GM18511 (cell line): ENCODE results near the gene NRG3.

Source experiments
- ATAC-seq: cut with Tn5 transposase; IDR thresholded peaks from one replicate; pipeline ENCODE4 v1.9.1; 2021; ENCODE audit warnings: mild to moderate bottlenecking, moderate library complexity; ENCODE audit not compliant: unreplicated experiment

Gene NRG3

DNA sequence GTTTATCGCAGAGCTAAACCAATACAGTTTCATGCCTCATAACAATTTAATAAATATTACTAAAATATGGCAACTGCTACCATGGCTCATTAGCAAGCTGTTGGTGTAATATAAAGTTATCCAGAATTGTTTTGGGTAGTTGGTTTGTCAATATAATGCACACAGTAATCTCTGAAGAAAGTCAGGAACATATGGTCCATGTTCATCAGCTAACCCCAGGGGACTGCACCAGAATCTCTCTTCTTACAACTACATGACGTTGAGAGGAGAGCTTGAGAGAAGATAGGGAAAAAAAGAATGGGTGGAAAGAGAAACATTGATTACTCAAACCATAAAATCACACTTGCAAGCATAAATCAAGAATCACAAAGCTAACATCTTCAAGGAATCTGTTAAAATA lies 333.7 kb downstream of the NRG3 start:
- no peak for ATAC-seq

DNA sequence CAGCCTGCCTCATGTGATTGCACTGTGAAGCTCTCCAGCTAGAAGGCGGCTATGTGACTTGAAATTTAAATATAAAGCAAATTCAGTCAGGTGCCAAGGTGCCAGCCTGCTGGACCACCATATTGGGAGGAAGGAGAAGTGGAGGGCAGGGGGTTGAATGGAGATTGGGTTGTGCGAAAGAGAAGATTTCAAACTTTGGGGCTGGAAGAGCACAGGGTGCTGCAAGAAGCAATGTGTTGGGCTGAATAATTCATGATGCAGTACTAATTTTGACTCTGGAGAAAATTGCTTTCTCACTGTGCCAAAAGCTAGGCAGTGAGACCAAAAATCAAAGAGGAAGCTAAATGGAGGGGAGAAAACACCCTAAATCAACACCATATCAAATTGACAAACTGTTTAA lies 335.3 kb downstream of the NRG3 start:
- no peak for ATAC-seq

DNA sequence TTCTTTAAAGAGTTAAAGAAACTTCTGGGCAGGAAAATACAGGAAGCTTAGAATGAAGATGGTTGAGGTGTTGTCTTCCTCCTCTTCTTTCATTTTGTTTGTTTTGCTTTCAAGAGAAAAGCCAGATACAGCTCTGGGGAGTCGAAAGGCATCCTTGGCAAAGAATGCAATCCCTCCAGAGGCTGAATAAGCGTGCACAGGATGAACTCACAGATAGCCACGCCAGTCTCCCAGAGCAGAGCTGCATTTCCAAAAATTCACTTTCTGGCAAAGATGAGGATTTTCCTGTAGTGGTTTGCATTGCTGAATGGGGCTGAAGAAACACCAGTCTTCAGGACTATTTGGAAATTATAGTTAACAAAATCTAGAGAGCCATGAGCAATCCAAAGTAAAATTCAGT lies 336.4 kb downstream of the NRG3 start:
- no peak for ATAC-seq

DNA sequence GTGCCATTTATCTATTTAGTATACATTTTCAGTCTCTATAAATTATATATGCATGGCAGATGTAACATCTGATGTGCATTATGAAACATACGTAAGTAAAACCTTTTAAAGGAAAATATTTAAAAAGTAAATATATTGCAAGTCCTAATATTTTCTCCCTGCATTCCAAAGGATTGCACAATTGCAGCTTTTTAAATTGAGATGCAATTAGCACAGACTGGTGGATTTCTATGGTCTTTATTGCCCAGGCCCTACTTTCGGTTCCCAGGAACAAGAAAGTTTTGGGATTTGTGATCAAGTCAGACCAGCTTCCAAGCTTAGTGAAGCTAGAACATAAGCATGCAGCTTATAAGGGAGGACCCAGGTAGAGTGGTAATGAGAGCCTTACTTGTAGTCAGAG lies 337.8 kb downstream of the NRG3 start:
- ATAC-seq = no peak

- no peak for ATAC-seq
Observed at GRCh38 chr10:82213784-82214183, 338.8 kb downstream of the NRG3 start.

GRCh38 chr10:82221056-82221455 lies 346.1 kb downstream of the NRG3 start:
- ATAC-seq = no peak

- no peak for ATAC-seq
Observed at GRCh38 chr10:82221601-82222149, 346.7 kb downstream of the NRG3 start.

DNA sequence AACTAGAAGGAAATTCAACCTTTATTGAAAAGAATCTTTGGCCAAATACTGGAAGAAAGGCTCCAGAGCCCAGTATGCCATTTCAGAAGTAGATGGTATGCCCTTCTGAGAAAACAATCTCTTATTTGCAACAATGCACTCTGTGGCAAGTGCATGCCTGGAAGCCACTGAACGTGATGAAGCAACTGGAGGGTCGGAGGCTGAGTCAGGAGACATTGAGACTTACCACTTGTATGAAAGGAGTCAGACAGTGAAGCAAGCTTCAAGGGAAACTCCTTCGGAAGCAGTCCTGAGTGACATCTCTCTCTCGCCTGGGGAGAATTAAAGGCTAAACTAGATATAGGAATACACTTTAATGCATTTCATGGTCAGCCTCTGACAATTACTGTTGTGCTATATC lies 353.7 kb downstream of the NRG3 start:
- ATAC-seq = no peak

DNA sequence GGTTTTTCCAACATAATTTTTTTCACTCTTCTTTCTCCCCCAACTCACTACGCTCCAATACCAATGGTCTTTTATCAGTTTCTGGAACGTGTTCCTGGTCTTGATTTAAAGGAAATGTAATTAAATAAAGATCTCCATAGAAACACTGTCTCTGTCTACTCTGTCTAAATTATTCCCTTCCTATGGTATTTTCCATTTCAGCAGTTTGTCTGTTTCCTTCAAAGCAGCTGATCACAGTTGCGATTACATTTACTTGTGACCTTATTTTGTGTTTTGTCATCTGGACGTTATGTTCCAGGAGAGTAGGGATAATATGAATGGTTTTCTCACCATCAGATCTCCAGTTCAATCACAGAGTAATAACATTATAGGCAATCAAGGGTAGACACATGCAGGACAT lies 359.2 kb downstream of the NRG3 start:
- no peak for ATAC-seq

GRCh38 chr10:82236084-82236731 lies 361.2 kb downstream of the NRG3 start:
- ATAC-seq = no peak

- ATAC-seq = no peak
Observed at GRCh38 chr10:82238291-82238690, 363.3 kb downstream of the NRG3 start.

- no peak for ATAC-seq
Observed at GRCh38 chr10:82240408-82240807, 365.4 kb downstream of the NRG3 start.

DNA sequence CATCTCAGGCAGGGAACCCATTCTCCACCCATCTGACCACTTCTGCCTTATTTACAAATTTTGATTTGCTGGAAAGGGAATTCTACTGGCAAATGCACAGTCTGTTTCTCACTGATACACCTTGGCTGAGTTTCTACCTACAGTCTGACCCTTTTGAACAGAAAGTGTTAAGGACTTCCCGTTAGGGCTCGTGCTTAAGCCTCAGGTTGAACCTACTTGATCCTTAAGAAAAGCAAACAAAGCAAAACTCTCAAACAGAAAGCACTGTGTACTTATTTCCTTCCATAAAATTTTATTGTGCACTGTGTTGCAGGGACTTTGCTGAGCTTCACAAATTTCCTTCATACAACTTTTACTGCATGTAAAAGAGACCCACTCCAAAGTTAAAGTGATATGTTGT lies 367.8 kb downstream of the NRG3 start:
- ATAC-seq = no peak

DNA sequence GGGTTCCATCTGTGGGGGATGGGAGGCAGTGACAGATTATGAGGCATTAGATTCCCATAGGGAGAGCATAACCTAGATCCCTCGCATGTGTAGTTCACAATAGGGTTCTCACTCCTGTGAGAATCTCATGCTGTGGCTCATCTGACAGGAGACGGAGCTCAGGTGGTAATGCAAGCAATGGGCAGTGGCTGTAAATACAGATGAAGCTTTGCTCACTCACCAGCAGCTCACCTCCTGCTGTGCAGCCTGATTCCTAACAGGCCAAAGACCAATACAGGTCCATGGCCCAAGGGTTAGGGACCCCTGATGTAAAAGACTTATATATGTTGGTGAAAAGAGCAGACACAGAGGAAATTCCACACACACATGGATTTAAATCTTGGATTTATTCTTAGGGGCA lies 370.2 kb downstream of the NRG3 start:
- ATAC-seq = no peak

DNA sequence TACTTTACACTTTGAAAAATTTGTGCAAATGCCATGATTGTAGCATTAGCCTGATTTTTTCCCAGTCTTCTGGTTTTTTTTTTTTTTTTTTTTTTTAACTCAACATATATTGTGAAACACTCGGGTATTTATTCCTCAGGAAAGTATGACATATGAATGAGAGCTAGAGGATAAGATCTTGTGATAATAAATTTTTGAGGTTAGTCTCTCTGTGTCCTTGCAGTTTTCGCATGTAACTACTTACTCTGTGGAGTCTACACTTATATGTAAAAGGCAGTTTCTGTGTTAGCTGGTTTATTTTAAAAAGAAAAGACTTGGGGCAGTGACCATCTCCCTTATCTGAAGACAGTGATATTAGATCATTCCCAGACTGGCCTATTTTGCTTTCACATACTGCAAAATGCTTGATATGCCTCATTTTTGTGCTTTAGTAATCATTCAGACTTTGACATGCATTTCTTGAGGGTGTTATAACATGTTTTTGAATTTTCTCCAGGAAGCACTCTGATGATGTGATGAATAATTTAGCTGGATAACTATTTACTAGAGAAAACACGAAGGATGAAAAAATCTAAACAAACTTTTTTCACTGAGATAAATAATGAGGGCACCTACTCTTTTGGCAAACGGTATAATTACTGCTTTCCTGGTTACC lies 371.0 kb downstream of the NRG3 start:
- no peak for ATAC-seq

- ATAC-seq = no peak
Observed at GRCh38 chr10:82249141-82249540, 374.1 kb downstream of the NRG3 start.

DNA sequence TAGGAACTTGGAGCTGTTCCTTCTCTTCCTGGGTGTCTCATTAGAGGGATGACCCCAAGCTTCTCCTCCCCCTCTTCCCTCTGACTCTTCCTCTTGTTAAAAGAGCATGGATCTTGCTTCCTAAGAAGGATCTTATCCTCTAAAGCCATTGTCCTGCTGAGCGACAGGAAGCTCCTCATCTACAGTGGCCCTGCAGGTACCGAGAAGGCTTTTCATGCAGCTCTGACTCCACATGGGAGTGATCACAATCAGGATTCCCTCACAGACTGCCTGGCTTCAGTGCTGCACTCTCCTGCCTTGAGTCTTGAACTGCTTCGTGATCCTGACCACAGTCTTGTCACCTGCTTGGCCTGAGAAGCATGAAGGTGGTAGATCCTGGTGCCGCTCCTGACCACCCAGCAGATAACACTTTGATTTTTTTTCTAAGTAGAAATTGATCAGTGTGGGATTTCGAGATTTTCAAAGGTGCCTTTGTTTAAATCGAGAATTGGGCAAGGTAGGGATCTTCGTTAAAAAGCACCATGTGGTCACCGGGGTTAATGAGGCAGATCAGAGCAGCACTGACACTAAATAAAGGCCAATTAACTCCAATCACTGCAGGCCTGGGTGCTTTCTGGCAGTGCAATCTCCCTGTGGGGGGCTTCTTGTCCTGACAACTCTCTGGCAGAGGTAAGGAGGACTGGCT lies 376.4 kb downstream of the NRG3 start:
- ATAC-seq = no peak

DNA sequence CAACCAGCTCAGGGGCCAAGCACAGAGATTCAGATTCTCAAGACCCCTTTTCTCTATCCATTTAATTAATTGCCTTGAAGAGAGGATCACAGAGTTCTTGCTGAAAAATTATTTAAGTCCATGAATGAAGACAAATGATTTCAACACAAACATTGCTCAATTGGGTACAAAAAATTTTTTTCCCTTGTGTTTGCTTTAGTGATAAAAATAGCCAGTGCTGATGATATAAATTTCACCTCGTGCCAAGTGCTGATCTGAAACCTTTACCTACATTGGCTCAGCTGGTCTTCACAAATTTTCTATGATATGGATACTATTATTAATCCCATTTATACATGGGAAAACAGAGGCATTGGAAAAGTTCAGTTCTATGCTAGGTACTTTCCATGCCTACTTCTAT lies 377.1 kb downstream of the NRG3 start:
- ATAC-seq = no peak

DNA sequence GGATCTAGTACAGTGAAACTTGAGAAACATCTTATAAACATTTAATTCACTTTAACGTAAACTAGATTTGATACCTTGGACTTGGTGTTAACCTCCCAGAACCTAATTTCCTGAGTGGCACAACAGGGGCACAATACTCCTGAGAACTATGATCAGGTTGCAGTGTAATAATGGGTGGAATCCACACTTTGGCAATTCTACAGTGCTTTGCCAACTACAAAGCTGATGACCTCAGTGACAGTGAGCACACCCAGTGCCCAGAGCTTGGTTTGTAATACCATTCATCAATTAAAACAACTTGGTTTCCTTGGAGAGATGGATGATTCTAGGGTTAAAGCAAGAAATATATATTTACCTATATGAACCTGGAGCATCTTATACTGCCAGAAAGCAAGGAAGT lies 379.2 kb downstream of the NRG3 start:
- ATAC-seq = no peak

- ATAC-seq = no peak
Observed at GRCh38 chr10:82256275-82256674, 381.3 kb downstream of the NRG3 start.

- no peak for ATAC-seq
Observed at GRCh38 chr10:82266438-82266837, 391.4 kb downstream of the NRG3 start.

GRCh38 chr10:82267014-82267413 lies 392.0 kb downstream of the NRG3 start:
- no peak for ATAC-seq
